A549 (cell line): ENCODE results near the gene RESF1. TPM values are rescaled to one million over a fixed set of nuclear protein-coding genes. Genes with fewer than 3 reads are reported as not detected.

ENCODE experiments used
- ATAC-seq, 2 experiments: fragments of 200-7000 bp in 1 of 2; fragments of >200 bp in 1 of 2; cut with Nextera tagmentation in 1 of 2; cut with Tn5 transposase in 1 of 2; 3 replicates each; pipeline versions ENCODE4 v1.8.0 to v1.9.1; 2018 to 2020; ENCODE audit warnings: mild to moderate bottlenecking in 1 of 2, moderate library complexity in 1 of 2
- CTCF ChIA-PET: fragments of 300-600 bp; sonication (Branson Sonifier 250); formaldehyde crosslinking; extraction: SDS; loops from one replicate; lab custom pipeline; 2021; ENCODE audit warnings: antibody characterized with exemption, inconsistent platforms; lab: Yijun Ruan, JAX
- POLR2A ChIA-PET: fragments of 350-600 bp; formaldehyde crosslinking; extraction: SDS; loops from one replicate; lab custom pipeline; 2021; ENCODE audit warnings: antibody characterized with exemption, inconsistent platforms; lab: Yijun Ruan, JAX
- DNase-seq, 2 experiments: peaks; one replicate each; pipeline versions ENCODE4 v3.0.0 to v3.0.0-alpha.2; 2011 to 2016; ENCODE audit warnings: low read depth in 1 of 2, low spot score in 1 of 2
- FAIRE-seq: peaks from 2 replicates; lab custom pipeline; 2011; peaks lifted over from hg19 to GRCh38; lab: Jason Lieb, UNC
- H3K27ac ChIP-seq, 2 experiments: fragments of >200 bp; sonication (Bioruptor Twin); formaldehyde crosslinking; 3 replicates each; pipeline ENCODE4 v1.5.1; 2016 to 2017
- H3K4me1 ChIP-seq: fragments of >200 bp; sonication (Bioruptor Twin); formaldehyde crosslinking; 3 replicates; pipeline ENCODE4 v1.6.1; 2016
- H3K4me2 ChIP-seq: fragments of >200 bp; sonication (Bioruptor Twin); formaldehyde crosslinking; 3 replicates; pipeline ENCODE4 v1.6.1; 2016
- H3K4me3 ChIP-seq: fragments of >200 bp; sonication (Bioruptor Twin); formaldehyde crosslinking; 3 replicates; pipeline ENCODE4 v1.5.1; 2016
- H3K9me3 ChIP-seq: fragments of >200 bp; sonication (Bioruptor Twin); formaldehyde crosslinking; 3 replicates; pipeline ENCODE4 v1.6.1; 2016
- ATOH8 ChIP-seq: fragments of 250-450 bp; sonication (Bioruptor Pico); IDR thresholded peaks from 2 replicates; pipeline ENCODE4 v1.5.0; 2020; ENCODE audit warnings: low read depth, mild to moderate bottlenecking, moderate library complexity
- CBX2 ChIP-seq: fragments of 200-600 bp; sonication (generic); IDR thresholded peaks from 2 replicates; pipeline ENCODE4 v1.6.1; 2016; ENCODE audit warnings: low read depth, mild to moderate bottlenecking, borderline replicate concordance
- EHMT2 ChIP-seq: fragments of 200-600 bp; sonication (generic); IDR thresholded peaks from 2 replicates; pipeline ENCODE4 v1.6.1; 2016; ENCODE audit warnings: antibody characterized with exemption, low read depth, mild to moderate bottlenecking, moderate library complexity
- ESRRA ChIP-seq: fragments of 150-350 bp; IDR thresholded peaks from 2 replicates; pipeline ENCODE4 v1.6.1; 2014; ENCODE audit warnings: mild to moderate bottlenecking, low read length, borderline replicate concordance
- FOSB ChIP-seq: fragments of 250-450 bp; sonication (Bioruptor Pico); IDR thresholded peaks from 2 replicates; pipeline ENCODE4 v1.5.0; 2020; ENCODE audit warnings: mild to moderate bottlenecking, moderate library complexity
- FOXS1 ChIP-seq: fragments of 250-450 bp; sonication (Bioruptor Pico); IDR thresholded peaks from 2 replicates; pipeline ENCODE4 v1.5.0; 2020; ENCODE audit warnings: mild to moderate bottlenecking, moderate library complexity
- GATA3 ChIP-seq: IDR thresholded peaks from 2 replicates; pipeline ENCODE4 v1.6.1; 2012; ENCODE audit warnings: borderline replicate concordance
- HDAC2 ChIP-seq: fragments of 200-600 bp; sonication (generic); IDR thresholded peaks from 2 replicates; pipeline ENCODE4 v1.6.1; 2016
- HES2 ChIP-seq: fragments of >200 bp; sonication (Bioruptor Twin); formaldehyde crosslinking; IDR thresholded peaks from 2 replicates; pipeline ENCODE4 v1.6.1; 2016
- JUN ChIP-seq, 2 experiments: fragments of >200 bp; sonication (Bioruptor Twin); formaldehyde crosslinking; IDR thresholded peaks; 2 replicates in 1 of 2; 3 replicates in 1 of 2; pipeline ENCODE4 v1.6.1; 2016 to 2017
- MAX ChIP-seq: IDR thresholded peaks from 2 replicates; pipeline ENCODE4 v1.6.1; 2012
- MYC ChIP-seq: IDR thresholded peaks from 2 replicates; pipeline ENCODE4 v1.6.1; 2012; ENCODE audit warnings: mild to moderate bottlenecking, inconsistent platforms, low read length, improper control_type of control experiment, borderline replicate concordance
- NFE2L2 ChIP-seq: fragments of 150-350 bp; conservative IDR thresholded peaks from 2 replicates; pipeline ENCODE4 v1.6.1; 2014; ENCODE audit warnings: low read length
- NPAS2 ChIP-seq: fragments of 250-450 bp; sonication (Bioruptor Pico); IDR thresholded peaks from 2 replicates; pipeline ENCODE4 v1.8.0; 2022; ENCODE audit warnings: mild to moderate bottlenecking, moderate library complexity, borderline replicate concordance
- PBX3 ChIP-seq: IDR thresholded peaks from 2 replicates; pipeline ENCODE4 v1.6.1; 2012
- PHF8 ChIP-seq: fragments of 200-600 bp; sonication (generic); IDR thresholded peaks from 2 replicates; pipeline ENCODE4 v1.6.1; 2016; ENCODE audit warnings: low read depth, mild to moderate bottlenecking, antibody characterized with exemption, moderate library complexity, borderline replicate concordance
- POLR2AphosphoS2 ChIP-seq: conservative IDR thresholded peaks from 2 replicates; pipeline ENCODE4 v1.6.1; 2012; ENCODE audit warnings: low read length, improper control_type of control experiment, inconsistent platforms
- RAD21 ChIP-seq, 2 experiments: fragments of >200 bp in 1 of 2; sonication (Bioruptor Twin) in 1 of 2; formaldehyde crosslinking in 1 of 2; IDR thresholded peaks in 1 of 2; conservative IDR thresholded peaks in 1 of 2; 2 replicates in 1 of 2; 3 replicates in 1 of 2; pipeline ENCODE4 v1.6.1; 2012 to 2018; ENCODE audit warnings: inconsistent platforms in 1 of 2
- RCOR1 ChIP-seq: fragments of 150-350 bp; IDR thresholded peaks from 2 replicates; pipeline ENCODE4 v1.6.1; 2014; ENCODE audit warnings: antibody characterized with exemption, low read length, low read depth
- RFX5 ChIP-seq: fragments of 450-650 bp; IDR thresholded peaks from 2 replicates; pipeline ENCODE4 v1.7.1; 2014; ENCODE audit warnings: antibody characterized with exemption, mild to moderate bottlenecking, moderate library complexity
- RNF2 ChIP-seq: fragments of 200-600 bp; sonication (generic); IDR thresholded peaks from 2 replicates; pipeline ENCODE4 v1.6.1; 2016; ENCODE audit warnings: low read depth, mild to moderate bottlenecking, antibody characterized with exemption, moderate library complexity, borderline replicate concordance
- SMC3 ChIP-seq: fragments of >200 bp; sonication (Bioruptor Twin); formaldehyde crosslinking; IDR thresholded peaks from 3 replicates; pipeline ENCODE4 v1.6.1; 2018; ENCODE audit warnings: inconsistent platforms
- TP53 ChIP-seq: fragments of 250-450 bp; sonication (Bioruptor Pico); IDR thresholded peaks from 2 replicates; pipeline ENCODE4 v1.5.0; 2021; ENCODE audit warnings: mild to moderate bottlenecking, moderate library complexity
- ZNF302 ChIP-seq: fragments of 250-450 bp; sonication (Bioruptor Pico); IDR thresholded peaks from 2 replicates; pipeline ENCODE4 v1.9.0; 2021; ENCODE audit warnings: inconsistent platforms, mild to moderate bottlenecking, moderate library complexity
- ZSCAN20 ChIP-seq: fragments of 250-450 bp; sonication (Bioruptor Pico); IDR thresholded peaks from 2 replicates; pipeline ENCODE4 v1.8.0; 2022; ENCODE audit warnings: mild to moderate bottlenecking, moderate library complexity
- WGBS: methylation state at CpG from one replicate; pipeline ENCODE4 v1.1.6; 2017; ENCODE audit errors: missing lambda C conversion rate; 5-methylcytosine and 5-hydroxymethylcytosine counted together
- polyA plus RNA-seq, 4 experiments: library from polyadenylated mRNA; depleted of rRNA in 3 of 4; stranded (reverse); fragments of >200 nt; fragmentation: RNase III in 1 of 4; extraction: RNeasy Plus Mini Kit Qiagen cat#74134 plus additional on column Dnase treatment in 1 of 4; gene quantifications; 2 replicates in 3 of 4; 3 replicates in 1 of 4; pipeline ENCODE4 v1.2.3, GENCODE V29; 2011 to 2017

The RESF1 gene
- polyA plus RNA-seq, 2 of the 4 experiments (the other 2 are of a cell fraction): 17.5 to 45.4 TPM

DNA sequence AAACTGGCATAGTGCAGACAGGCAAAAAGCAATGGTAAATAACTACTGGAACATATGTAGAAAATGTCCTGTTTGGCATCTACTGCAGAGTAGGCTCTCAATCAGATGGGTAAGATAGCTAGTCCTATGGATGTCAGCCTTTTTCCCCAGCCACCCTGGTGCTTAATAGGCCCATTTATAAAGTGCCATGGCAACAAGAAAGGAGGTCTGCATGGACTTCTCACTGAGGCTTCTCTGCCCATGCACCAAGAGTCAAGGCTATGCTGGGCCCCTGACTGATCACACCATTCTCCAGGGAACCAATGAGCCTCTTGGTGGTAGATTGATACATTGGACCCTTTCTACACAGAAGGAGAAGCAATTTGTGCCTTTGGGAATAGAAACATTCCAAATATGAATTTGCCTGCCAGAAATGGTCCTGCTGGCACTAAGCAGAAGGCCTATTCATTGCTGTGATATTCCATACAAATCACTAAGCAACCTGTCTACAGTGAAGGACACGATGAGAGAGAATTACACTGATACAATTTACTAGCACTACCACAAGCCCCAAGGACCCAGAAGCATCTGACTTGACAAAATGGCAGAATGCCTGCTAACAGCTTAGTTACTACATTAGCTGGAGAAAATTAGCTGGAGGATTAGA, 43.8 kb downstream of the RESF1 start:
- WGBS: 56% methylated on average over 1 of the region's 1 CpG
- ChIA-PET POLR2A (no interaction called here), CTCF (no interaction called here)
- FAIRE-seq (no peak), ATAC-seq (peak; percentile 24 to 44; a peak in 5 of 6 replicates), DNase-seq (no peak)
- Histone ChIP-seq H3K4me3 (no peak overlapping the region), H3K4me1 (no peaks in the 10 kb centered on the region; the same call in 2 of the 3 replicates), H3K27ac (no peak overlapping the region), H3K9me3 (no peaks in the 10 kb centered on the region), H3K4me2 (no peak overlapping the region)
- TF ChIP-seq MAX: no peak
- no peak for TF ChIP-seq SMC3
- no peak for TF ChIP-seq ATOH8 (CRISPR knock-in tag)
- TF ChIP-seq ZNF302 (CRISPR knock-in tag): no peak
- TF ChIP-seq TP53: no peak
- no peak for TF ChIP-seq MYC
- TF ChIP-seq PHF8: no peak
- no peak for TF ChIP-seq NPAS2 (CRISPR knock-in tag)

- no peak for TF ChIP-seq NFE2L2
- no peak for TF ChIP-seq CBX2
- TF ChIP-seq TP53: no peak
- no peak for TF ChIP-seq GATA3
- no peak for TF ChIP-seq RFX5
- TF ChIP-seq MYC: no peak
- no peak for TF ChIP-seq FOSB (CRISPR knock-in tag)
- no peak for TF ChIP-seq EHMT2
- TF ChIP-seq SMC3: no peak
- TF ChIP-seq RAD21 (conservative IDR thresholded peaks at IDR 0.05 in 1 of 2, IDR thresholded peaks at IDR 0.05 in 1 of 2): no peak
- no peak for TF ChIP-seq HDAC2
- no peak for TF ChIP-seq ZSCAN20 (CRISPR knock-in tag)
- TF ChIP-seq ESRRA: no peak
- TF ChIP-seq RNF2: no peak
- TF ChIP-seq NPAS2 (CRISPR knock-in tag): no peak
- no peak for TF ChIP-seq HES2
- no peak for TF ChIP-seq RCOR1
- H3K4me3 ChIP-seq: no peak overlapping the region
- H3K9me3 ChIP-seq: no peaks in the 10 kb centered on the region
- DNase-seq: no peak
- H3K4me1 ChIP-seq: no peaks in the 10 kb centered on the region; the same call in 2 of the 3 replicates
- H3K27ac ChIP-seq: no peak overlapping the region
- no peak for FAIRE-seq
- ATAC-seq: no peak
- no peak overlapping the region for H3K4me2 ChIP-seq
- ChIA-PET CTCF (interaction anchor here (1.0 kb wide), 1 partner anchor 350 kb away, joined by 4 read pairs; no protein-coding TSS in a partner anchor), POLR2A (no interaction called here)
- WGBS: 96% methylated on average over 1 of the region's 1 CpG
Observed at GRCh38 chr12:32003654-32004053, 44.4 kb downstream of the RESF1 start.

DNA sequence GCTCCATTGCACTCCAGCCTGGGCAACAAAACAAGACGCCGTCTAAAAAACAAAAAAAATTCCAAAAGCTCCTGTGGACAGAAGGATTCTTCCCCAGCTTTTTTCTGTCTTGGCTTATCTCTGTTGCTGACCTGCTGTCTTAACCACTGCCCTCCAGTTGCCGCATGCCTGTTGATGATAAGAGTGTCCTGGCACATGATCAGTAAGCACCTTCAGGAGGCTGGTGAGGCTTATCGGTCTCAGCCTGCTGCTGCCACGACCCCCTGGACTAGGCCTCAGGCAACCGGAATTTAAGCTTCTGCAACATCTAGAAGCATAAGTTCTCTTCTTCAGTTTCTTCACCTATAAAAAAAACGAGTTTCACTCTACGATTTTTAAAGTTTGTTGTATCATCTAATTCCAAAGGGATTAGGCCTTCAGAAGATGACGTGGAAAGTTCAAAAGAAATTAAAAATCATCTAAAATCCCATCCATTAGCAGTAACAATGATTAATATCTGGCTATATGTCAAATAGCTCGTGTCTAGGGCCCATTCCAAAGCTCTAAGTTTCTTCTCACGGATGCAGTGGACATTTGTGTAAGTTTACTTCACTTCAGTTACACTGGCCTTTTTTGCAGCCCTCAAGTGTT, 46.4 kb downstream of the RESF1 start:
- POLR2A ChIA-PET: no interaction called here
- Histone ChIP-seq H3K4me3 (no peak overlapping the region), H3K9me3 (no peaks in the 10 kb centered on the region), H3K4me2 (no peak overlapping the region), H3K4me1 (no peaks in the 10 kb centered on the region; the same call in 2 of the 3 replicates), H3K27ac (no peak overlapping the region)
- CTCF ChIA-PET: interaction anchor here (1.6 kb wide), 1 partner anchor 11 kb away, joined by 3 read pairs; no protein-coding TSS in a partner anchor
- WGBS: 77% methylated on average over 11 of the region's 11 CpGs
- TF ChIP-seq PBX3: no peak
- no peak for TF ChIP-seq FOXS1 (CRISPR knock-in tag)
- no peak for TF ChIP-seq JUN (IDR thresholded peaks at IDR 0.05)
- TF ChIP-seq POLR2AphosphoS2: no peak
- TF ChIP-seq ATOH8 (CRISPR knock-in tag): no peak
- ATAC-seq (no peak), DNase-seq (no peak), FAIRE-seq (no peak)
